GM18909 (cell line): ENCODE measurements around the gene RARA.

Experiments
- ATAC-seq: cut with Tn5 transposase; IDR thresholded peaks from one replicate; pipeline ENCODE4 v1.9.1; 2021; ENCODE audit warnings: mild to moderate bottlenecking; ENCODE audit not compliant: unreplicated experiment, poor library complexity

RARA gene

GRCh38 chr17:40325156-40326013 lies 16.4 kb downstream of the RARA start:
- ATAC-seq: no peak

GRCh38 chr17:40326014-40326831 lies 17.2 kb downstream of the RARA start:
- peak; percentile 31 for ATAC-seq

- ATAC-seq: no peak
These were observed 17.8 kb downstream of the RARA start for GRCh38 chr17:40326832-40327199.

- ATAC-seq: no peak
These were observed 18.3 kb downstream of the RARA start for GRCh38 chr17:40327244-40327729.

GRCh38 chr17:40327735-40328385 lies 18.9 kb downstream of the RARA start:
- no peak for ATAC-seq

- no peak for ATAC-seq
These were observed 19.4 kb downstream of the RARA start for GRCh38 chr17:40328386-40328766.

- no peak for ATAC-seq
These were observed 21.1 kb downstream of the RARA start for GRCh38 chr17:40329839-40330794.

GRCh38 chr17:40330850-40331470 lies 22.0 kb downstream of the RARA start:
- no peak for ATAC-seq

GRCh38 chr17:40331743-40332641 lies 23.0 kb downstream of the RARA start:
- ATAC-seq: no peak

GRCh38 chr17:40333781-40334448 lies 24.9 kb downstream of the RARA start:
- ATAC-seq: no peak

GRCh38 chr17:40335620-40336019 lies 26.6 kb downstream of the RARA start:
- no peak for ATAC-seq

GRCh38 chr17:40337351-40337750 lies 28.4 kb downstream of the RARA start:
- ATAC-seq: no peak

GRCh38 chr17:40338058-40338457 lies 29.1 kb downstream of the RARA start:
- no peak for ATAC-seq

GRCh38 chr17:40338941-40339649 lies 30.1 kb downstream of the RARA start:
- no peak for ATAC-seq

GRCh38 chr17:40340327-40340726 lies 31.3 kb downstream of the RARA start:
- ATAC-seq: no peak

GRCh38 chr17:40340880-40341807 lies 32.2 kb downstream of the RARA start:
- ATAC-seq: peak; percentile 63
